PC-9 (cell line): ENCODE results near the gene PNISR.

Source experiments
- EZH2 ChIP-seq: fragments of 200-600 bp; sonication (generic); IDR thresholded peaks from 2 replicates; pipeline ENCODE4 v1.8.0; 2017; ENCODE audit warnings: antibody characterized with exemption, low read depth
- TF ChIP-seq, protein P1 (sequence below): fragments of 200-600 bp; sonication (generic); conservative IDR thresholded peaks from 2 replicates; pipeline ENCODE4 v1.6.1; 2017; ENCODE audit warnings: mixed run types, antibody characterized with exemption, mild to moderate bottlenecking, moderate library complexity

DNA sequence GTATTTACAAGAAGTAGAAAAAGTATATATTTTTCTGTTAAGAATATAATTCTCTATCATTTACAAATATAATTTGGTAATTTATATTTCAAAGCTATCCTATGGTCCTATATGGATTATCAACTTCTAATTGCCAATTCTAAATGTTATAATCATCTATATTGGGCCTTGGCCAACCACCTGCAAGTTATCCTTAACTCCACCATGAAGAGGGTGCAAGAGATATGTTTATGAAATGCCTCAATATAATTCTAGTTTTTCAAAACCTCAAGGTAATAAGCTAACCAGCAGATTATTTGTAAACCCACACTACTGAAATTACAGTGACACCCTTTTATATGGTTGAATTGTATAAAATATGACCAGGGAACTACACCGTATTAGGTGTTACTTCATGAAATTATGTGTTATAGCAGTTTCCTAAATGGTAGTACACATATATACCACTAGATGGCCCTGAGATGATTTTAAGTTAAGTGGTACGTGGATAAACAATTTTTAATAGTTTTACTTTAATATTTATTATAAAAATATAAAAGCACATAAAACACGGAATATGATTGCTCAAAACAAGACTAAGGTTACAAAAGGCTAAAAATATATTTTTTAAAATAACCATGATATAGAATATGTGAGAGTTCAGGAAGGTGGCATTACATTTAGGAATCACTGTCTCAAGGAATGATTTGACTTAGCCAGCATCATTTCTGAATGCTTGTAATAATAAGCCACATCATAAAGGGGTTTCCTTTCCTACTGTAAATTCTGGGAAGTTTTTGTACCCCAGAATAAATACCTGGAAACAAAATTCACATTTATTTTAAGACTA lies 9.8 kb upstream of the PNISR start:
- TF ChIP-seq, protein P1, sequence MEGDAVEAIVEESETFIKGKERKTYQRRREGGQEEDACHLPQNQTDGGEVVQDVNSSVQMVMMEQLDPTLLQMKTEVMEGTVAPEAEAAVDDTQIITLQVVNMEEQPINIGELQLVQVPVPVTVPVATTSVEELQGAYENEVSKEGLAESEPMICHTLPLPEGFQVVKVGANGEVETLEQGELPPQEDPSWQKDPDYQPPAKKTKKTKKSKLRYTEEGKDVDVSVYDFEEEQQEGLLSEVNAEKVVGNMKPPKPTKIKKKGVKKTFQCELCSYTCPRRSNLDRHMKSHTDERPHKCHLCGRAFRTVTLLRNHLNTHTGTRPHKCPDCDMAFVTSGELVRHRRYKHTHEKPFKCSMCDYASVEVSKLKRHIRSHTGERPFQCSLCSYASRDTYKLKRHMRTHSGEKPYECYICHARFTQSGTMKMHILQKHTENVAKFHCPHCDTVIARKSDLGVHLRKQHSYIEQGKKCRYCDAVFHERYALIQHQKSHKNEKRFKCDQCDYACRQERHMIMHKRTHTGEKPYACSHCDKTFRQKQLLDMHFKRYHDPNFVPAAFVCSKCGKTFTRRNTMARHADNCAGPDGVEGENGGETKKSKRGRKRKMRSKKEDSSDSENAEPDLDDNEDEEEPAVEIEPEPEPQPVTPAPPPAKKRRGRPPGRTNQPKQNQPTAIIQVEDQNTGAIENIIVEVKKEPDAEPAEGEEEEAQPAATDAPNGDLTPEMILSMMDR = peak; percentile 79
- TF ChIP-seq EZH2 = no peak
